ENCODE data around the gene TULP3. TPM values are rescaled to one million over a fixed set of nuclear protein-coding genes. Genes with fewer than 3 reads are reported as not detected.
A peak's percentile ranks its signal among the peaks of the same experiment; 100 is the strongest.

Gene TULP3
- total RNA-seq, 2 experiments from 2014 or later = 5.6 to 6.0 TPM

DNA sequence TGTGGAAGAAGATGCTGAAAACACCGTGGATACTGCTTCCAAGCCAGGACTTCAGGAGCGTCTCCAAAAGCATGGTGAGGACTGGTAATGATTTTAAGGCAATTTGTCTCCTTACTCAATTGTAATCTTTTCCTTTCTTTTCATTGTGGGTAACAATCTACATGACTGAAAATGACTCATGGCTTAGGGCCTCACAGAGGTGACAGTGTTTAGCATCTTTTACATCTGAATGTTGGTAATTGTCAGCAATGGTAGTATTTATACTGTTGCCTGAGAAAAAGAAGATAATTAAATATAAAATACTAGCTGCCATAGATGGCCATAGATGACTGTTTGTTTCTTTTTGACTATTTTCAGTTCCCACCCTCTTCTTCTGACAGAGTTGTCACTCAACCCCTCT, 31.6 kb downstream of the TULP3 start:
- peaks cover 8% of the 10 kb centered on the region for H3K36me3 Mint-ChIP-seq (ENCODE audit: low read depth)
- ChIA-PET CTCF (no interaction called here), POLR2A (interaction anchor here (1.2 kb wide), 1 partner anchor 10 kb away, joined by 3 read pairs; no protein-coding TSS in a partner anchor)
- H3K4me3 Mint-ChIP-seq = no peak overlapping the region
- DNase-seq (no peak), ATAC-seq (no peak)
- H3K4me1 Mint-ChIP-seq (ENCODE audit: low read depth) = peaks cover 4% of the 10 kb centered on the region
- TF ChIP-seq, protein P1, sequence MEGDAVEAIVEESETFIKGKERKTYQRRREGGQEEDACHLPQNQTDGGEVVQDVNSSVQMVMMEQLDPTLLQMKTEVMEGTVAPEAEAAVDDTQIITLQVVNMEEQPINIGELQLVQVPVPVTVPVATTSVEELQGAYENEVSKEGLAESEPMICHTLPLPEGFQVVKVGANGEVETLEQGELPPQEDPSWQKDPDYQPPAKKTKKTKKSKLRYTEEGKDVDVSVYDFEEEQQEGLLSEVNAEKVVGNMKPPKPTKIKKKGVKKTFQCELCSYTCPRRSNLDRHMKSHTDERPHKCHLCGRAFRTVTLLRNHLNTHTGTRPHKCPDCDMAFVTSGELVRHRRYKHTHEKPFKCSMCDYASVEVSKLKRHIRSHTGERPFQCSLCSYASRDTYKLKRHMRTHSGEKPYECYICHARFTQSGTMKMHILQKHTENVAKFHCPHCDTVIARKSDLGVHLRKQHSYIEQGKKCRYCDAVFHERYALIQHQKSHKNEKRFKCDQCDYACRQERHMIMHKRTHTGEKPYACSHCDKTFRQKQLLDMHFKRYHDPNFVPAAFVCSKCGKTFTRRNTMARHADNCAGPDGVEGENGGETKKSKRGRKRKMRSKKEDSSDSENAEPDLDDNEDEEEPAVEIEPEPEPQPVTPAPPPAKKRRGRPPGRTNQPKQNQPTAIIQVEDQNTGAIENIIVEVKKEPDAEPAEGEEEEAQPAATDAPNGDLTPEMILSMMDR (IDR thresholded peaks at IDR 0.05) = no peak
- H3K27ac Mint-ChIP-seq = no peak overlapping the region
- intact Hi-C loops (cut with micrococcal nuclease) = no loop called here
- H3K9me3 Mint-ChIP-seq = no peaks in the 10 kb centered on the region
- H3K27me3 Mint-ChIP-seq = no peaks in the 10 kb centered on the region

DNA sequence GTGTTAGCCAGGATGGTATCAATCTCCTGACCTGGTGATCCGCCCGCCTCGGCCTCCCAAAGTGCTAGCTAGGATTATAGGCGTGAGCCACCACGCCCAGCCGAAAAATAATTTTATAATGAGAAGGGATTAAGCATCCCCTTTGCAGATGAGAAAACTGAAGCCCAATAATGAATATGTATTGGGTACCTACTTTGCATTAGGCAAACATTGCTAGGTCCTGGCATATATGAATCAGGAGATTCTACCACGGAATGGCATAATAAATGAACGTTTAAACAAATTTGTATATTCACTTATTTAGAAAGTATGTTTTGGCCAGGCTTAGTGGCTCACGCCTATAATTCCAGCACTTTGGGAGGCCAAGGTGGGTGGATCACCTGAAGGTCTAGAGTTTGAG, 32.4 kb downstream of the TULP3 start:
- intact Hi-C loops (cut with micrococcal nuclease) = no loop called here
- DNase-seq = no peak
- CTCF ChIA-PET = no interaction called here
- Mint-ChIP-seq H3K27me3 (no peaks in the 10 kb centered on the region), H3K27ac (no peak overlapping the region), H3K9me3 (no peaks in the 10 kb centered on the region), H3K36me3 (ENCODE audit: low read depth) (peaks cover 10% of the 10 kb centered on the region), H3K4me1 (ENCODE audit: low read depth) (peaks cover 4% of the 10 kb centered on the region), H3K4me3 (no peak overlapping the region)
- POLR2A ChIA-PET = no interaction called here
- no peak for ATAC-seq
- TF ChIP-seq, protein P1 (IDR thresholded peaks at IDR 0.05) = no peak

DNA sequence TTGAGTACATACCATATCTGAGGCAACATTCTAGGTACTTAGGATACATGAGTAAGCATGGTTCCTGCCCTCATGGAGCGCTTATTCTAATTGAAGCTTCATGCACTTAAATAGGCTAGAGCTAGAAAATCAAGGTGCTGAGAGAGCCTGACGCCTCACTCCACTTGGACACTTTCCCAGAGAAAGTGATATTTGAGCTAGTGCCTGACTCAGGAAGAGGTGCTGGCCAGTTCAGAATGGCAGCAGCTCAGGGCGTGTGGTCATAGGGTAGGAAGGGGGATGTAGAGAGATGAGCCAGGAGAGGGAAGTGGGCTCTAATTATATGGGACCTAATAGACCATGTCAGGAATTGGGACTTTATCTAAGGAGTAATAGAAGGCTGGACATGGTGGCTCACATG, 33.3 kb downstream of the TULP3 start:
- Mint-ChIP-seq H3K4me3 (no peak overlapping the region), H3K27ac (no peak overlapping the region), H3K36me3 (ENCODE audit: low read depth) (peaks cover 10% of the 10 kb centered on the region), H3K4me1 (ENCODE audit: low read depth) (peaks cover 4% of the 10 kb centered on the region), H3K9me3 (no peaks in the 10 kb centered on the region), H3K27me3 (no peaks in the 10 kb centered on the region)
- DNase-seq = no peak
- TF ChIP-seq, protein P1 (IDR thresholded peaks at IDR 0.05) = no peak
- ATAC-seq = no peak
- ChIA-PET CTCF (no interaction called here), POLR2A (interaction anchor here (0.6 kb wide), 1 partner anchor 46 kb away, joined by 3 read pairs; no protein-coding TSS in a partner anchor)
- intact Hi-C loops (cut with micrococcal nuclease) = no loop called here

DNA sequence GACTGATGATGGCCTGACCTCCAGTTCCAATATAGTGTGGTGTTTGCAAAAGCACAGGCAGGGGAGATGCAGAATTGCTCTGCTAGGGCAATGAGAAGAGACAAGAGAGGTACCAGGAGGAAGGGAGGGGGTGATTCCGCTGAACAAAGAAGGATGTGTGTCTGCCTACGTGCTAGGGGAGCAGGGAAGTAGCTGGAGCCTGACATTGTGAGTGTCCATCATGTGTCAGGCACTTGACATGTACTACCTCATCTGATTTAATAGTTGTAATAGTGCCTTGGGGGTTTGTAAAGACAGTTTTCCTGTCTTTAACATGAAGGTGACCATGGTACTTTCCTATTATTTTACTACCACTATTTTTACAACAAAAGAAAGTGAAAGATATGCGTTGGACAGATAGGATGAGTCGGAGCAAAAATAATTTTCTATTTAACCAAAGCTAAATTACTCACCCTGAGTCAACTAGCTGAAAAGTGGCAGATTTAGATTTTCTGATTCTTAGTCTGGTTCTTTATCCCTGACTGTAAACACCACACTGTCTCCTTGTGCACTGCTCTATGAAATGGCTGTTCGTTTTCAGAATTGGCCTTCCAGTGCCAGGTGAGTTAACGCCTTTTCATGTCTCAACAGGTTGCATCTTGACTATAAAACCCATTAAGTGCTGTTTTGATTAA, 34.8 kb downstream of the TULP3 start:
- POLR2A ChIA-PET = interaction anchor here (0.8 kb wide), 1 partner anchor 48 kb away, joined by 4 read pairs; the partner anchor contains the start of genes FOXM1 and RHNO1
- CTCF ChIA-PET = no interaction called here
- no peak overlapping the region for H3K4me3 Mint-ChIP-seq

DNA sequence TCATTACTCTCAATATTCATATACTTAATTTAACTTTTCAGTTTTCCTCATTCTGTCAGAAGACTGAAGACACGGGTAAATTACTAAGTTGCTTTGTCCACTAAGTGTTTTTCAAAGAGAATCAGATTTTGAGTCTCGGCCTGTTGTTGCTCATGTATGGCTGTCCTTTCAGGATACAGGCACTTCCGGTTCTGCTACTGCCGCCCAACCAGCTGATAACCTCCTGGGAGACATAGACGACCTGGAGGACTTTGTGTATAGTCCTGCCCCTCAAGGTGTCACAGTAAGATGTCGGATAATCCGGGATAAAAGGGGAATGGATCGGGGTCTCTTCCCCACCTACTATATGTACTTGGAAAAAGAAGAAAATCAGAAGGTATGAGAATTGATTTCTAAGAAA, 40.2 kb downstream of the TULP3 start:
- no peak for DNase-seq
- Mint-ChIP-seq H3K27ac (no peak overlapping the region), H3K36me3 (ENCODE audit: low read depth) (peaks cover 6% of the 10 kb centered on the region), H3K27me3 (no peaks in the 10 kb centered on the region), H3K4me1 (ENCODE audit: low read depth) (no peaks in the 10 kb centered on the region), H3K4me3 (no peak overlapping the region), H3K9me3 (no peaks in the 10 kb centered on the region)
- no peak for ATAC-seq
- CTCF ChIA-PET = no interaction called here
- TF ChIP-seq, protein P1 (IDR thresholded peaks at IDR 0.05) = no peak
- POLR2A ChIA-PET = no interaction called here
- intact Hi-C loops (cut with micrococcal nuclease) = no loop called here

More for the DNA sequence above, 34.8 kb downstream of the TULP3 start:
- intact Hi-C loops (cut with micrococcal nuclease) = no loop called here
- H3K27ac Mint-ChIP-seq = peak overlapping the region; percentile 8
- no peaks in the 10 kb centered on the region for H3K27me3 Mint-ChIP-seq
- peaks cover 4% of the 10 kb centered on the region for H3K4me1 Mint-ChIP-seq (ENCODE audit: low read depth)
- H3K9me3 Mint-ChIP-seq = no peaks in the 10 kb centered on the region
- DNase-seq (no peak), ATAC-seq (no peak)
- TF ChIP-seq, protein P1 (IDR thresholded peaks at IDR 0.05) = no peak
- peaks cover 12% of the 10 kb centered on the region for H3K36me3 Mint-ChIP-seq (ENCODE audit: low read depth)
